Measurements from ENCODE around the gene TMEM150B. TPM values are rescaled to one million over a fixed set of nuclear protein-coding genes. Genes with fewer than 3 reads are reported as not detected.

Gene TMEM150B, protein sequence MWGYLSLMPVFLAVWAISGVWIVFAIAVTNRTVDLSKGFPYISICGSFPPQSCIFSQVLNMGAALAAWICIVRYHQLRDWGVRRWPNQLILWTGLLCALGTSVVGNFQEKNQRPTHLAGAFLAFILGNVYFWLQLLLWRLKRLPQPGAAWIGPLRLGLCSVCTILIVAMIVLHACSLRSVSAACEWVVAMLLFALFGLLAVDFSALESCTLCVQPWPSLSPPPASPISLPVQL
- under 1 TPM in 1 of 2 experiments, not detected in 1; 0.31 TPM for total RNA-seq

GRCh38 chr19:55325172-55325571 lies at the start of gene TMEM150B:
Gene TMEM150B (minus strand): TSS chr19:55325341. CDS start chr19:55321036, 4,305 bp downstream.
- ChIA-PET POLR2A (no interaction called here), CTCF (no interaction called here)

- CTCF ChIA-PET, result interaction anchor here (0.6 kb wide), 1 partner anchor 73 kb away, joined by 3 read pairs; no protein-coding TSS in a partner anchor
Measured at GRCh38 chr19:55373993-55374757, 49.0 kb upstream of the TMEM150B start.

GRCh38 chr19:55373306-55373992 lies 48.3 kb upstream of the TMEM150B start:
- ChIA-PET CTCF (interaction anchor here (0.6 kb wide), 1 partner anchor 104 kb away, joined by 3 read pairs; no protein-coding TSS in a partner anchor), POLR2A (interaction anchor here (1.0 kb wide), 1 partner anchor 10 kb away, joined by 4 read pairs; the partner anchor contains the start of gene TMEM238)

More at GRCh38 chr19:55373993-55374757, 49.0 kb upstream of the TMEM150B start:
- POLR2A ChIA-PET, result no interaction called here

DNA sequence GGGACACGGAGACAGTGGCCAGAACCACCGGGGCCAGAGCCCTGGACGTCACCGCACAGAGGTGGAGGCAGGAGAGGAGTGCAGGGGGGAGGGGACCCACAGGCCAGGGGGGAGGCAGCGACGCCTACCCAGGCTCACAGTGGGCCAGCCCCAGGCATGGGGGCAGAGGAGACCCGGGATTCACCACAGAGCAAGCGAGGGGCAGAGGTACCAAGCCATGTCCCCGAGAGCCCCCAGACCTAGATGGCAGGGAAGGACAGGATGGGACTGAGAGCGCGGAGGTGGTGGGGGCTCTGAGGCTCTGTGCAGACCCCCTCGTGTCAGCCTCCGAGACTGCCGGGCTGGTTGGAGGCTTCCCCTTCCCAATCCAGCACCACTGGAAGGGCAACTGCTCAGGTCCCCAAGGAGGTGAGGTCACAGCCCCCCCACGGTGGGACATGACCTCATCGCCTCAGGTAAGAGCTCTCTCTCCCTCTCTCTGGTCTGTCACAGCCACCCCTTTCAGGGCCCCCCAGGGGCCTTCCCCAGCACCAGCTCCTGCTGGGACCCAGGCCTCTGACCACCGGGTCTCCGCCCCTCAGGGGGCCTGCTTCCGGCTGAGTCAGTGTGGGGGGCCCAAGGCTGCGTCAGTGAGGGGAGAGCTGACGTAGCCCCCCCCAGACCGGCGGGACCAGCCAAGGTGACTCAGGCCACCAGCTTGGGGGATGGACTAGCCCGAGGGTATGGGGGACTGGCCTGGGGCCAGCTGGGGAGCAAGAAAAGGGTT lies 47.4 kb upstream of the TMEM150B start:
- POLR2A ChIA-PET, result interaction anchor here (1.0 kb wide), 1 partner anchor 11 kb away, joined by 4 read pairs; the partner anchor contains the start of gene TMEM238
- CTCF ChIA-PET, result interaction anchor here (0.6 to 0.8 kb wide), 2 partner anchors 71 to 105 kb away, joined by 3 read pairs; no protein-coding TSS in a partner anchor

- CTCF ChIA-PET, result no interaction called here
- POLR2A ChIA-PET, result no interaction called here
Measured at GRCh38 chr19:55370305-55370988, 45.3 kb upstream of the TMEM150B start, which contains the start of gene IL11. Gene IL11 (minus strand): TSS chr19:55370463. CDS start chr19:55370310, 153 bp downstream.

GRCh38 chr19:55369653-55370304 lies 44.6 kb upstream of the TMEM150B start:
- CTCF ChIA-PET, result no interaction called here
- POLR2A ChIA-PET, result interaction anchor here (1.2 kb wide), 1 partner anchor 14 kb away, joined by 3 read pairs; no protein-coding TSS in a partner anchor

DNA sequence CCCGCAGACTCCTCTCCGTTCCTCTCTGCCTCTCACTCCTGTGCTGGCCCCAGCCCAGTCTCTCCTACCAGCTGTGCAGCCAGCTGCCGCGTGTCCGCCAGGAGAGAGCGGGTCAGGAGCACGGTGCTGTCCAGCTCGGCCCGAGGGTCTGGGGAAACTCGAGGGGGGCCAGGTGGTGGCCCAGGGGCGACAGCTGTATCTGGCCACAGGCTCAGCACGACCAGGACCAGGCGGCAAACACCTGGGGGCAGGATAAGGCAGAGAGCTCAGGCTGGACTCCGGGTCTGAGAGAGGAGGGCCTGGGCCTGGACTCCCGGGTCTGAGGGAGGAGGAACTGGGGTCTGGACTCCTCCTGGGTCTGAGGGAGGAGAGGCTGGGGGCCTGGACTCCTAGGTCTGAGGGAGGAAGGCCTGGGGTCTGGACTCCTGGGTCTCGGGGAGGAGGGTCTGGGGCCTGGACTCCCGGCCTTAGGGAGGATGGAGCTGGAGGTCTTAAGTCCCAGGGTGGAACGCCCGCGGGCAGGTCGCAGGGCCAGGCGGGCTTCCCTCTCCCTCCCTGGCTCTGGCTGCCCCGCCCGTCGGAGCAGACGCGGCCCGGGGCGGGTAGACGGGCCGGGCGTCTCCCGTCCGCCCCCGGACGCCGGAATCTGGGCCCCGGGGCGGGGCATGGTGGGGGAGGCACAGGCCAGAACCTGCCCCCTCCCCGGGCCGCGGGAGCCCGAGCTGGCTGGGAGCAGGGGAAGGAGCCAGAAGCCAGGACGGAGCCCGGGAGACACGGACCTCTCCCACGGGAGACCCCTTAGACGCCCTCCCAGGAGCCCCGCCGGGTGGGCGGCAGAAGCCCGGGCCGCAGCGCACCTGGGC lies 43.8 kb upstream of the TMEM150B start:
- ChIA-PET CTCF (no interaction called here), POLR2A (interaction anchor here (1.2 kb wide), 2 partner anchors 14 to 16 kb away, joined by 3 read pairs; partner anchors contain the start of gene TMEM238)

DNA sequence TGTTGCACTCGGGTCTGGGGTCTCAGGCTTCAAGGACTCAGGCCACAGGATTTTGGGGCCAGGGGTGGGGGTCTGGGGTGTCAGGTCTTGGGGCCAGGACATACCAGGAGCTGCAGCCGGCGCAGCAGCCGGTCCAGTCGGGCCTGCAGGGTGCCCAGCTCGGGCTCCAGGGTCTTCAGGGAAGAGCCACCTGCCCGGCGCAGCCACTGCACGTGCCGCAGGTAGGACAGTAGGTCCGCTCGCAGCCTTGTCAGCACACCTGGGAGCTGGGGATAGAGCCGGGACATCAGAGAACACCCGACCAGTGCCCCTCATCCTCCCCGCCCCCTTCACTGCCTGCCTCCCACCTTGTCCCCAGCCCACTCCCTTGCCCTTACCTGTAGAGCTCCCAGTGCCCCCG lies 43.0 kb upstream of the TMEM150B start:
- CTCF ChIA-PET, result no interaction called here

GRCh38 chr19:55366790-55367189 lies 41.6 kb upstream of the TMEM150B start:
- ChIA-PET CTCF (no interaction called here), POLR2A (no interaction called here)

More for the DNA sequence above, 43.0 kb upstream of the TMEM150B start:
- POLR2A ChIA-PET, result interaction anchor here (0.6 to 1.2 kb wide), 2 partner anchors 17 to 29 kb away, joined by 3 to 4 read pairs; partner anchors contain the start of gene TMEM238

- ChIA-PET POLR2A (no interaction called here), CTCF (no interaction called here)
Measured at GRCh38 chr19:55365964-55366363, 40.8 kb upstream of the TMEM150B start.

- ChIA-PET POLR2A (no interaction called here), CTCF (no interaction called here)
Measured at GRCh38 chr19:55365245-55365644, 40.1 kb upstream of the TMEM150B start.

GRCh38 chr19:55362990-55363716 lies 38.0 kb upstream of the TMEM150B start, which contains the start of gene GARIN5B:
Gene GARIN5B (minus strand): TSS chr19:55363260. CDS start chr19:55363066, 194 bp downstream.
- CTCF ChIA-PET, result no interaction called here
- POLR2A ChIA-PET, result no interaction called here

DNA sequence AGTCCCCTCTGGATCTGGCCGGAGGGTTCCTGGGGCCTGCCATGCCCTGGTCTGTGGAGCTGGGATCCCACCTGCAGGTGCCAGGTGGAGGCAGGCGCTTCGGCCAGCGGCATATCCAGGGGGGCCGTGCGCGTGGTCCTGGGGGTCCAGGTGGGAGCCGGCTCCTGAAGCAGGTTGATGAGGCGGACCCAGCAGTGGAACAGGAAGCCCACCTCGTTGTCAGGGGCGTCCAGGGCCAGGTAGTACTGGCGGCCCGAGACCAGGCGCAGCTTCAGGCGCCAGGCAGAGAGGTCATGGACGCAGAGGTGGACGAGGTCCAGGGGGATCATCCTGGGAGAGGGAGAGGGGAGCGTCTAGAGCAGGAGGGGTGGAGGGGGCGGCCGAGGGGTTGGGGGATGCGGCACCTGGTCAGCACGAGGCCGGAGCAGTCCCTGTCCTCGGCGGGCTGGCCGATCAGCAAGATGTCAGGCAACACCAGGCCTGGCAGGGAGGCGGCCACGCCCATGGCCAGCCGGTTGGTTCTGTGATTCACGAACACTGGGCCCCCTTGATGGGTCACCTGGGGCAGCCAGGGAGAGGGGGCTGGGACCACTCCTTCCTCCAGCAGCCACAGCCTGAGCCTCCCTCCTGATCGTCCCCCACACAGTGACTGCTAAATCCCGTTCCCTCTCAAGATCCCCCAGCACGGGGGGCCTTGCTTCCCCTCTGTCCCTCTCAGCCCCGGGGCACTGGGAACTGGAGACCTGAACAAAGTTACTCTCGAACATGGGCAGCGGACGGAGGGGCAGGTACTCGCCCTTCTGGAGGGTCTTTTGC lies 37.2 kb upstream of the TMEM150B start:
- ChIA-PET POLR2A (no interaction called here), CTCF (no interaction called here)

DNA sequence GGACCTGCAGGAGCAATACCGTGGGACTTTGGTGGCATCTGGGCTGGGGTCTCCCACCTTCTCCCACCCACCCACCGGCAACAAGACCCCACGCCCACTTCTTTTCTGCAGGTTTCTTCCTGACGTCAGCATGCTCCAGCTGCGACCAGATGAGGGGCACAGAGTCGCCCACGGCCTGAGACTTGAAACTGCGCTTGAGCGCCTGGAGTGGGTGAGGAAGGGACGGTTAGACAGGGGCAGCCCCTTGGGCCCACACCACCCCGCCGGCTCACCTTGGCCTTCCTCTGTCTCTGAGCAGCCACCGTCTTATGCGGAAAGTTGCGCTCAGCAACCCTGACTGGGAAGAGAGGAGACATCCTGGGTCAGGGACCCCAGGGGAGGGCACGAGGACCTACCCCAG lies 35.8 kb upstream of the TMEM150B start:
- ChIA-PET POLR2A (no interaction called here), CTCF (interaction anchor here (0.7 kb wide), 1 partner anchor 59 kb away, joined by 3 read pairs; no protein-coding TSS in a partner anchor)

Data from activated CD8-positive, alpha-beta memory T cell treated with anti-CD3 and anti-CD28 coated beads for 36 hours (primary cell).